GM21367 (cell line): ENCODE measurements around the gene PRKAR1A.

ENCODE experiments used
- ATAC-seq: cut with Tn5 transposase; IDR thresholded peaks from one replicate; pipeline ENCODE4 v1.9.1; 2021; ENCODE audit not compliant: unreplicated experiment

Gene PRKAR1A

GRCh38 chr17:68599091-68599490 is 86.9 kb downstream of the PRKAR1A start:
- no peak for ATAC-seq

GRCh38 chr17:68599552-68600066 is 87.4 kb downstream of the PRKAR1A start:
- no peak for ATAC-seq

- ATAC-seq, result no peak
These were observed 88.1 kb downstream of the PRKAR1A start for GRCh38 chr17:68600067-68600930.
